K562 (cell line): ENCODE measurements around the gene E2F2. TPM values are rescaled to one million over a fixed set of nuclear protein-coding genes. Genes with fewer than 3 reads are reported as not detected.

Experiments
- ATAC-seq: fragments of 200-7000 bp; cut with Tn5 transposase; 3 replicates; pipeline ENCODE4 v1.9.1; 2020; ENCODE audit warnings: moderate library complexity
- BruUV-seq: library from RNA; stranded (reverse); fragments of 400-500 nt; replicated peaks from 2 replicates; lab custom pipeline; 2021; lab: Mats Ljungman, UMichigan
- CTCF ChIA-PET: fragments of 300-600 bp; formaldehyde crosslinking; extraction: SDS; loops from one replicate; lab custom pipeline; 2021; ENCODE audit warnings: low intra/inter-chr PET ratio; lab: Yijun Ruan, JAX
- POLR2A ChIA-PET: fragments of 300-600, 350-650 bp; sonication (Branson Sonifier 250); formaldehyde crosslinking; extraction: SDS; loops from one replicate; lab custom pipeline; 2021; ENCODE audit warnings: antibody characterized with exemption, inconsistent platforms; lab: Yijun Ruan, JAX
- DNase-seq, 4 experiments: peaks; one replicate each; pipeline versions ENCODE4 v3.0.0 to v3.0.0-alpha.2; 2011 to 2018; ENCODE audit warnings: low spot score in 3 of 4, mixed read lengths in 3 of 4; ENCODE audit errors: extremely low read depth in 1 of 4
- FAIRE-seq: peaks from 2 replicates; lab custom pipeline; 2011; peaks lifted over from hg19 to GRCh38; lab: Jason Lieb, UNC
- H2AFZ ChIP-seq: 2 replicates; pipeline ENCODE4 v1.6.0; 2011; ENCODE audit warnings: low read depth, low read length, control low read depth, inconsistent platforms
- H3K27ac ChIP-seq: fragments of 200-600 bp; 3 replicates; pipeline ENCODE4 v1.8.0; 2011; ENCODE audit warnings: low read depth, mild to moderate bottlenecking, control low read depth, inconsistent platforms, low read length, moderate library complexity, mixed read lengths; ENCODE audit errors: extremely low read depth
- H3K27me3 ChIP-seq, 2 experiments: fragments of 300-600 bp in 1 of 2; 2 replicates in 1 of 2; 3 replicates in 1 of 2; pipeline versions ENCODE4 v1.6.0 to v1.8.0; 2011; ENCODE audit warnings: inconsistent platforms in 2 of 2, low read length in 2 of 2, mild to moderate bottlenecking in 1 of 2, mixed read lengths in 1 of 2, moderate library complexity in 1 of 2; ENCODE audit not compliant: control insufficient read depth in 2 of 2, insufficient read depth in 2 of 2
- H3K36me3 ChIP-seq: fragments of 300-600 bp; 3 replicates; pipeline ENCODE4 v1.8.0; 2011; ENCODE audit warnings: mild to moderate bottlenecking, low read length, inconsistent platforms; ENCODE audit not compliant: control insufficient read depth, insufficient read depth
- H3K4me1 ChIP-seq, 2 experiments: fragments of 200-600 bp in 1 of 2; replicated peaks in 1 of 2; 2 replicates in 1 of 2; 3 replicates in 1 of 2; pipeline versions ENCODE4 v1.5.1 to v1.8.0; 2011; ENCODE audit warnings: inconsistent platforms in 2 of 2, low read length in 2 of 2, mild to moderate bottlenecking in 1 of 2, mixed read lengths in 1 of 2, moderate library complexity in 1 of 2; ENCODE audit not compliant: control insufficient read depth in 2 of 2, insufficient read depth in 2 of 2
- H3K4me2 ChIP-seq: 2 replicates; pipeline ENCODE4 v1.6.1; 2011; ENCODE audit warnings: low read length, control low read depth, inconsistent platforms, mixed read lengths; ENCODE audit not compliant: insufficient read depth
- H3K4me3 ChIP-seq: fragments of 200-600 bp; sonication (generic), shearing (Covaris generic); 2 replicates; pipeline ENCODE4 v1.5.1; 2016; ENCODE audit warnings: control low read depth, inconsistent platforms
- H3K79me2 ChIP-seq: fragments of 200-600 bp; 3 replicates; pipeline ENCODE4 v1.8.0; 2011; ENCODE audit warnings: low read length, inconsistent platforms; ENCODE audit not compliant: control insufficient read depth, insufficient read depth
- H3K9ac ChIP-seq, 2 experiments: 2 replicates each; pipeline versions ENCODE4 v1.6.0 to v1.6.1; 2011; ENCODE audit warnings: low read depth in 2 of 2, low read length in 2 of 2, control low read depth in 1 of 2, inconsistent platforms in 1 of 2, mild to moderate bottlenecking in 1 of 2, mixed read lengths in 1 of 2; ENCODE audit not compliant: insufficient read depth in 1 of 2
- H3K9me1 ChIP-seq: one replicate; pipeline ENCODE4 v1.6.0; 2011; ENCODE audit warnings: inconsistent platforms, mild to moderate bottlenecking, low read length, moderate library complexity; ENCODE audit not compliant: control insufficient read depth, insufficient read depth
- H3K9me3 ChIP-seq: replicated peaks from 2 replicates; pipeline ENCODE4 v1.5.1; 2011; ENCODE audit warnings: low read depth, low read length, inconsistent platforms; ENCODE audit not compliant: control insufficient read depth, insufficient read depth
- H4K20me1 ChIP-seq: replicated peaks from 2 replicates; pipeline ENCODE4 v1.6.1; 2011; ENCODE audit warnings: low read length, inconsistent platforms, mixed read lengths; ENCODE audit not compliant: control insufficient read depth, insufficient read depth
- CCAR2 ChIP-seq: fragments of 200-400 bp; formaldehyde crosslinking; IDR thresholded peaks from 2 replicates; pipeline ENCODE4 v1.6.1; 2017; ENCODE audit warnings: mild to moderate bottlenecking, low read depth, low read length
- ESRRA ChIP-seq: fragments of 450-650 bp; IDR thresholded peaks from 2 replicates; pipeline ENCODE4 v1.6.1; 2014; ENCODE audit warnings: low read depth, mild to moderate bottlenecking, moderate library complexity, borderline replicate concordance
- GABPA ChIP-seq: fragments of 200-800 bp; sonication (Bioruptor generic); conservative IDR thresholded peaks from 2 replicates; pipeline ENCODE4 v1.6.1; 2016; ENCODE audit warnings: low read depth, missing genetic modification characterization, missing compliant biosample characterization
- MTA1 ChIP-seq: fragments of 450-650 bp; IDR thresholded peaks from 2 replicates; pipeline ENCODE4 v1.6.1; 2017; ENCODE audit warnings: borderline replicate concordance
- MYC ChIP-seq, 2 experiments: fragments of 250-450 bp in 1 of 2; sonication (Bioruptor Pico) in 1 of 2; IDR thresholded peaks; 2 replicates each; pipeline versions ENCODE4 v1.5.1 to v1.6.1; 2012 to 2021; ENCODE audit warnings: low read depth in 2 of 2, borderline replicate concordance in 1 of 2, improper control_type of control experiment in 1 of 2, low read length in 1 of 2, mild to moderate bottlenecking in 1 of 2, moderate library complexity in 1 of 2
- SNRNP70 ChIP-seq: fragments of 200-400 bp; formaldehyde crosslinking; optimal IDR thresholded peaks from 2 replicates; pipeline ENCODE3; 2017; ENCODE audit warnings: low read depth, low read length
- TARDBP ChIP-seq: fragments of 450-650 bp; IDR thresholded peaks from 2 replicates; pipeline ENCODE4 v1.6.1; 2016
- THAP12 ChIP-seq: fragments of 250-450 bp; sonication (Bioruptor Pico); IDR thresholded peaks from 2 replicates; pipeline ENCODE4 v1.9.0; 2021; ENCODE audit warnings: mild to moderate bottlenecking, inconsistent platforms
- WGBS: fragments of 100-300 bp; shearing (Covaris generic); methylation state at CpG from one replicate; pipeline ENCODE4 v1.1.6; 2016; ENCODE audit warnings: low coverage, mixed read lengths; ENCODE audit not compliant: insufficient coverage; ENCODE audit errors: missing lambda C conversion rate; 5-methylcytosine and 5-hydroxymethylcytosine counted together
- in situ Hi-C: fragments of 300-500 bp; cut with MboI; formaldehyde crosslinking; loops from 4 replicates; pipeline ENCODE4 v1.15.0; 2018; ENCODE audit warnings: inconsistent platforms, mixed read lengths
- intact Hi-C: fragments of 100-400 bp; cut with micrococcal nuclease; formaldehyde crosslinking; loops from 2 replicates; pipeline ENCODE4 v1.14.2; 2022
- polyA plus RNA-seq, 8 experiments: library from polyadenylated mRNA; depleted of rRNA in 4 of 8; stranded (reverse) in 5 of 8; unstranded in 3 of 8; fragments of >200 nt; fragmentation: Nextera tagmentation in 2 of 8; fragmentation: Illumina TruSeq in 1 of 8; extraction: Ambion mirVana in 2 of 8; extraction: Trizol in 1 of 8; gene quantifications; 2 replicates each; pipeline versions ENCODE4 v1.2.1 to v1.2.3, GENCODE V29; 2011 to 2014; ENCODE audit warnings: inconsistent platforms in 1 of 8, missing spikeins in 1 of 8
- total RNA-seq, 7 experiments: library from RNA; depleted of rRNA in 6 of 7; stranded (reverse); fragments of >200 nt in 6 of 7; fragmentation: Illumina TruSeq in 2 of 7; extraction: Trizol in 2 of 7; gene quantifications; 2 replicates each; pipeline versions ENCODE4 v1.2.1 to v1.2.3, GENCODE V29; 2011 to 2021; ENCODE audit warnings: low replicate concordance in 1 of 7
- TF ChIP-seq, protein P1 (sequence below), 2 experiments: fragments of 450-650 bp in 1 of 2; sonication (generic) in 1 of 2; formaldehyde crosslinking in 1 of 2; IDR thresholded peaks in 1 of 2; conservative IDR thresholded peaks in 1 of 2; 2 replicates each; pipeline versions ENCODE4 v1.6.1 to v1.8.1; 2016 to 2023; ENCODE audit warnings: mild to moderate bottlenecking in 2 of 2, moderate library complexity in 2 of 2, inconsistent platforms in 1 of 2, missing genetic modification reagents in 1 of 2
- TF ChIP-seq, protein P2 (sequence below), 2 experiments: fragments of 450-650 bp; IDR thresholded peaks; 2 replicates each; pipeline ENCODE4 v1.6.1; 2018; ENCODE audit warnings: mild to moderate bottlenecking in 2 of 2, low read depth in 1 of 2; ENCODE audit not compliant: partially characterized antibody in 2 of 2

E2F2 gene
- total and polyA plus RNA-seq, 9 of the 15 experiments (the other 6 are each of a cell fraction or from before 2014, with no cell fraction given) = 3.1 to 25.3 (median 11.4) TPM

DNA sequence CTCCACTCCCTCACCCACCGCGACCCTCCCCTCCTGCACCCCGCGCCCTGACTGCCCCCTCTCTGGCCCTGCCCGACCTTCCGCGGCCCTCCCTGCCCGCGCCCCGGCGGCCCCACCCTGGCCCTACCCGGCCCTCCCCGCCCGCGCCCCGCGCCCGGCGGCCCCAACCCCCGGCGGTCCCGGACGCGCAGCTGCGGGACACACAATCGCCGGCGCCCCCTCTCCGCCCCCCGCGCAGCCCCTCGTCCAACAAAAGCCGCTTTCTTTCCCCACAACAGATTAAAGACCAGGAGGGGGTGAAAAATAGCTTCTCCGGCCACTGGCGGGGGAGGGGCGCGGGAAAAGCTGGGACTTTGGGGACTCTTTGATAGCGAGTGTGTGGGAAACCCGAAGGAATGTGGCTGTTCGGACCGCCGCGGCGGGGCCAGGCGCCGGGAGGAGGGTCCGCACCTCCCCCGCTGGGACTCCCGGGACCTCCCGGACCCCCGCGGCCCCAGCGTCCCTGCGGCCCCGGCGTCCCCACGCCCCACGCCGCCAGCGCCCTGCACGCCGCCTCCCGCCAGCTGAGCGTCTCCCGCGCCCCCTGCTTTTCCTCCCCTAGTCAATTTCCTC lies 37.1 kb upstream of the E2F2 start:
- Histone ChIP-seq H3K4me2 (peak overlapping the region; percentile 74), H3K36me3 (no peaks in the 10 kb centered on the region), H2AFZ (peak overlapping the region; percentile 81), H3K27ac (peak overlapping the region; percentile 64; the same call in 2 of the 3 replicates), H3K9me3 (no peaks in the 10 kb centered on the region), H4K20me1 (no peaks in the 10 kb centered on the region), H3K79me2 (no peaks in the 10 kb centered on the region), H3K4me1 (peaks cover 28 to 31% of the 10 kb centered on the region in 2 experiments), H3K4me3 (peak overlapping the region; percentile 52), H3K9me1 (no peaks in the 10 kb centered on the region), H3K9ac (peak overlapping the region; percentile 73 to 93), H3K27me3 (no peaks in the 10 kb centered on the region)
- intact Hi-C loops (loop anchor here (2.0 kb wide), 1 partner anchor 19 kb away; no protein-coding TSS in a partner anchor), in situ Hi-C loops (no loop called here)
- 2% methylated on average over 33 of the region's 66 CpGs for WGBS
- peak in 3 of 4 experiments; percentile 62 to 80 (median 79) for DNase-seq
- ChIA-PET CTCF (no interaction called here), POLR2A (interaction anchor here (0.6 to 3.0 kb wide), 9 partner anchors 7 to 71 kb away, joined by 3 to 29 read pairs (median 3); partner anchors contain the start of gene ID3)
- no TSS peak for BruUV-seq
- peak; percentile 81 for ATAC-seq
- no peak for FAIRE-seq
- TF ChIP-seq MTA1 (no peak), CCAR2 (no peak), THAP12 (no peak), ESRRA (0 out of 2 replicates have a peak, but pooled peaks have one; percentile 25), GABPA (tag) (no peak), SNRNP70 (no peak), TARDBP (peak; percentile 39; the same call in 1 of the 2 replicates), MYC (IDR thresholded peaks at IDR 0.05; ENCODE audit: low read depth, low read length) (no peak; the same call in 1 of the 2 replicates), MYC (CRISPR knock-in tag; IDR thresholded peaks at IDR 0.05; ENCODE audit: borderline replicate concordance, low read depth) (no peak)
- TF ChIP-seq, protein P1, sequence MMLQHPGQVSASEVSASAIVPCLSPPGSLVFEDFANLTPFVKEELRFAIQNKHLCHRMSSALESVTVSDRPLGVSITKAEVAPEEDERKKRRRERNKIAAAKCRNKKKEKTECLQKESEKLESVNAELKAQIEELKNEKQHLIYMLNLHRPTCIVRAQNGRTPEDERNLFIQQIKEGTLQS (IDR thresholded peaks at IDR 0.05) = no peak
- TF ChIP-seq, protein P1 (CRISPR knock-in tag; conservative IDR thresholded peaks at IDR 0.05) = no peak
- TF ChIP-seq, protein P2, sequence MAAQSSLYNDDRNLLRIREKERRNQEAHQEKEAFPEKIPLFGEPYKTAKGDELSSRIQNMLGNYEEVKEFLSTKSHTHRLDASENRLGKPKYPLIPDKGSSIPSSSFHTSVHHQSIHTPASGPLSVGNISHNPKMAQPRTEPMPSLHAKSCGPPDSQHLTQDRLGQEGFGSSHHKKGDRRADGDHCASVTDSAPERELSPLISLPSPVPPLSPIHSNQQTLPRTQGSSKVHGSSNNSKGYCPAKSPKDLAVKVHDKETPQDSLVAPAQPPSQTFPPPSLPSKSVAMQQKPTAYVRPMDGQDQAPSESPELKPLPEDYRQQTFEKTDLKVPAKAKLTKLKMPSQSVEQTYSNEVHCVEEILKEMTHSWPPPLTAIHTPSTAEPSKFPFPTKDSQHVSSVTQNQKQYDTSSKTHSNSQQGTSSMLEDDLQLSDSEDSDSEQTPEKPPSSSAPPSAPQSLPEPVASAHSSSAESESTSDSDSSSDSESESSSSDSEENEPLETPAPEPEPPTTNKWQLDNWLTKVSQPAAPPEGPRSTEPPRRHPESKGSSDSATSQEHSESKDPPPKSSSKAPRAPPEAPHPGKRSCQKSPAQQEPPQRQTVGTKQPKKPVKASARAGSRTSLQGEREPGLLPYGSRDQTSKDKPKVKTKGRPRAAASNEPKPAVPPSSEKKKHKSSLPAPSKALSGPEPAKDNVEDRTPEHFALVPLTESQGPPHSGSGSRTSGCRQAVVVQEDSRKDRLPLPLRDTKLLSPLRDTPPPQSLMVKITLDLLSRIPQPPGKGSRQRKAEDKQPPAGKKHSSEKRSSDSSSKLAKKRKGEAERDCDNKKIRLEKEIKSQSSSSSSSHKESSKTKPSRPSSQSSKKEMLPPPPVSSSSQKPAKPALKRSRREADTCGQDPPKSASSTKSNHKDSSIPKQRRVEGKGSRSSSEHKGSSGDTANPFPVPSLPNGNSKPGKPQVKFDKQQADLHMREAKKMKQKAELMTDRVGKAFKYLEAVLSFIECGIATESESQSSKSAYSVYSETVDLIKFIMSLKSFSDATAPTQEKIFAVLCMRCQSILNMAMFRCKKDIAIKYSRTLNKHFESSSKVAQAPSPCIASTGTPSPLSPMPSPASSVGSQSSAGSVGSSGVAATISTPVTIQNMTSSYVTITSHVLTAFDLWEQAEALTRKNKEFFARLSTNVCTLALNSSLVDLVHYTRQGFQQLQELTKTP (IDR thresholded peaks at IDR 0.05; ENCODE audit: low read depth in 1 of 2, partially characterized antibody in 2 of 2) = no peak
